H9 (cell line): ENCODE measurements around the gene OR51B5. TPM values are rescaled to one million over a fixed set of nuclear protein-coding genes. Genes with fewer than 3 reads are reported as not detected.

ENCODE experiments used
- DNase-seq: peaks from one replicate; pipeline ENCODE4 v3.0.0-alpha.2; 2017
- H2AFZ ChIP-seq: one replicate; pipeline ENCODE4 v1.6.1; 2013; ENCODE audit warnings: mild to moderate bottlenecking, low read length, control low read depth, moderate library complexity
- H2AK5ac ChIP-seq: 2 replicates; pipeline ENCODE4 v1.6.1; 2013; ENCODE audit warnings: low read length, control low read depth, mixed read lengths; ENCODE audit not compliant: insufficient read length
- H2BK120ac ChIP-seq: one replicate; pipeline ENCODE4 v1.6.1; 2013; ENCODE audit warnings: low read depth, mild to moderate bottlenecking, low read length, control low read depth, inconsistent platforms; ENCODE audit not compliant: poor library complexity, severe bottlenecking
- H2BK12ac ChIP-seq: 2 replicates; pipeline ENCODE4 v1.6.1; 2013; ENCODE audit warnings: low read length, control low read depth, mixed read lengths, low read depth; ENCODE audit not compliant: insufficient read length
- H2BK15ac ChIP-seq: 2 replicates; pipeline ENCODE4 v1.6.1; 2013; ENCODE audit warnings: low read depth, low read length, control low read depth
- H2BK20ac ChIP-seq: one replicate; pipeline ENCODE4 v1.6.1; 2013; ENCODE audit warnings: low read depth, mild to moderate bottlenecking, low read length, control low read depth, inconsistent platforms; ENCODE audit not compliant: poor library complexity, severe bottlenecking
- H2BK5ac ChIP-seq: 2 replicates; pipeline ENCODE4 v1.6.1; 2013; ENCODE audit warnings: low read length, control low read depth, mixed read lengths; ENCODE audit not compliant: insufficient read length
- H3K14ac ChIP-seq: 2 replicates; pipeline ENCODE4 v1.6.1; 2013; ENCODE audit warnings: low read length, control low read depth; ENCODE audit not compliant: insufficient read depth
- H3K18ac ChIP-seq: 2 replicates; pipeline ENCODE4 v1.6.1; 2013; ENCODE audit warnings: low read depth, mild to moderate bottlenecking, mixed read lengths, low read length, control low read depth; ENCODE audit not compliant: insufficient read length
- H3K23ac ChIP-seq: 2 replicates; pipeline ENCODE4 v1.6.1; 2013; ENCODE audit warnings: low read length, control low read depth, mixed read lengths, low read depth; ENCODE audit not compliant: insufficient read length
- H3K23me2 ChIP-seq: 2 replicates; pipeline ENCODE4 v1.6.1; 2013; ENCODE audit warnings: low read depth, mild to moderate bottlenecking, mixed read lengths, low read length, control low read depth; ENCODE audit not compliant: insufficient read length, poor library complexity, severe bottlenecking
- H3K27ac ChIP-seq: 2 replicates; pipeline ENCODE4 v1.5.1; 2013; ENCODE audit warnings: low read length, control low read depth, mixed read lengths, low read depth; ENCODE audit not compliant: insufficient read length
- H3K27me3 ChIP-seq: 2 replicates; pipeline ENCODE4 v1.6.1; 2013; ENCODE audit warnings: low read length, control low read depth, inconsistent platforms; ENCODE audit not compliant: insufficient read depth
- H3K4ac ChIP-seq: 2 replicates; pipeline ENCODE4 v1.6.1; 2013; ENCODE audit warnings: low read depth, mild to moderate bottlenecking, control low read depth, inconsistent platforms, low read length, moderate library complexity
- H3K4me1 ChIP-seq: 2 replicates; pipeline ENCODE4 v1.6.1; 2013; ENCODE audit warnings: low read length, control low read depth, inconsistent platforms; ENCODE audit not compliant: insufficient read depth
- H3K4me2 ChIP-seq: 2 replicates; pipeline ENCODE4 v1.6.1; 2013; ENCODE audit warnings: low read length, control low read depth, mixed read lengths; ENCODE audit not compliant: insufficient read length, insufficient read depth
- H3K56ac ChIP-seq: 2 replicates; pipeline ENCODE4 v1.6.1; 2013; ENCODE audit warnings: low read depth, mild to moderate bottlenecking, mixed read lengths, low read length, control low read depth; ENCODE audit not compliant: insufficient read length
- H3K79me1 ChIP-seq: 2 replicates; pipeline ENCODE4 v1.6.1; 2013; ENCODE audit warnings: low read depth, mild to moderate bottlenecking, moderate library complexity, low read length, control low read depth, inconsistent platforms; ENCODE audit not compliant: insufficient read depth, poor library complexity, severe bottlenecking
- H3K79me2 ChIP-seq: 2 replicates; pipeline ENCODE4 v1.6.1; 2013; ENCODE audit warnings: low read length, control low read depth, inconsistent platforms; ENCODE audit not compliant: insufficient read depth
- H3K9ac ChIP-seq: 2 replicates; pipeline ENCODE4 v1.6.1; 2013; ENCODE audit warnings: low read length, control low read depth, mixed read lengths; ENCODE audit not compliant: insufficient read length; ENCODE audit errors: extremely low read depth
- H3K9me3 ChIP-seq: one replicate; pipeline ENCODE4 v1.6.1; 2013; ENCODE audit warnings: low read depth, low read length, inconsistent platforms; ENCODE audit not compliant: control insufficient read depth
- H3T11ph ChIP-seq: one replicate; pipeline ENCODE4 v1.6.1; 2013; ENCODE audit warnings: mild to moderate bottlenecking, low read length, control low read depth, inconsistent platforms
- H4K20me1 ChIP-seq: one replicate; pipeline ENCODE4 v1.6.1; 2013; ENCODE audit not compliant: control insufficient read depth, insufficient read length, insufficient read depth
- H4K5ac ChIP-seq: 2 replicates; pipeline ENCODE4 v1.6.1; 2013; ENCODE audit warnings: low read depth, mild to moderate bottlenecking, mixed read lengths, low read length, control low read depth; ENCODE audit not compliant: insufficient read length
- H4K8ac ChIP-seq: replicated peaks from 2 replicates; pipeline ENCODE4 v1.6.1; 2013; ENCODE audit warnings: low read length, control low read depth, mixed read lengths, low read depth; ENCODE audit not compliant: insufficient read length
- H4K91ac ChIP-seq: 2 replicates; pipeline ENCODE4 v1.6.1; 2013; ENCODE audit warnings: low read depth, mild to moderate bottlenecking, moderate library complexity, mixed read lengths, low read length, control low read depth; ENCODE audit not compliant: insufficient read length
- H3K27ac Mint-ChIP-seq, 3 experiments: 2 replicates in 2 of 3; 3 replicates in 1 of 3; pipeline ENCODE4 v1.8.0; 2020 to 2021; ENCODE audit warnings: mixed read lengths in 3 of 3, mild to moderate bottlenecking in 1 of 3, moderate library complexity in 1 of 3
- H3K27me3 Mint-ChIP-seq: 2 replicates; pipeline ENCODE4 v1.8.0; 2021; ENCODE audit warnings: low read depth, mild to moderate bottlenecking, moderate library complexity, mixed read lengths
- H3K36me3 Mint-ChIP-seq, 3 experiments: 2 replicates in 2 of 3; 3 replicates in 1 of 3; pipeline ENCODE4 v1.8.0; 2020 to 2021; ENCODE audit warnings: low read depth in 3 of 3, mixed read lengths in 3 of 3; ENCODE audit not compliant: insufficient read depth in 1 of 3
- H3K4me1 Mint-ChIP-seq, 2 experiments: 2 replicates each; pipeline ENCODE4 v1.8.0; 2020; ENCODE audit warnings: mixed read lengths in 2 of 2
- H3K4me3 Mint-ChIP-seq, 2 experiments: 2 replicates in 1 of 2; 3 replicates in 1 of 2; pipeline ENCODE4 v1.8.0; 2020 to 2021; ENCODE audit warnings: mild to moderate bottlenecking in 2 of 2, mixed read lengths in 2 of 2, moderate library complexity in 1 of 2
- H3K9me3 Mint-ChIP-seq, 2 experiments: 2 replicates in 1 of 2; 3 replicates in 1 of 2; pipeline ENCODE4 v1.8.0; 2020; ENCODE audit warnings: mild to moderate bottlenecking in 2 of 2, mixed read lengths in 2 of 2, moderate library complexity in 1 of 2
- WGBS: extraction: QIAGEN DNeasy Blood & Tissue Kit; methylation state at CpG from one replicate; pipeline ENCODE4 v1.1.7; 2013; ENCODE audit warnings: missing lambda C conversion rate, low lambda C conversion rate, mixed read lengths; ENCODE audit not compliant: insufficient read length; ENCODE audit errors: extremely low coverage; 5-methylcytosine and 5-hydroxymethylcytosine counted together
- total RNA-seq: library from RNA; stranded (reverse); gene quantifications from 2 replicates; pipeline ENCODE4 v1.2.1, GENCODE V29; 2021
- TF ChIP-seq, protein P1 (sequence below): fragments of 200-600 bp; sonication (generic); conservative IDR thresholded peaks from 3 replicates; pipeline ENCODE4 v1.8.0; 2021; ENCODE audit warnings: antibody characterized with exemption, mild to moderate bottlenecking

Gene OR51B5
- total RNA-seq, 1 experiment from 2014 or later = not detected

DNA sequence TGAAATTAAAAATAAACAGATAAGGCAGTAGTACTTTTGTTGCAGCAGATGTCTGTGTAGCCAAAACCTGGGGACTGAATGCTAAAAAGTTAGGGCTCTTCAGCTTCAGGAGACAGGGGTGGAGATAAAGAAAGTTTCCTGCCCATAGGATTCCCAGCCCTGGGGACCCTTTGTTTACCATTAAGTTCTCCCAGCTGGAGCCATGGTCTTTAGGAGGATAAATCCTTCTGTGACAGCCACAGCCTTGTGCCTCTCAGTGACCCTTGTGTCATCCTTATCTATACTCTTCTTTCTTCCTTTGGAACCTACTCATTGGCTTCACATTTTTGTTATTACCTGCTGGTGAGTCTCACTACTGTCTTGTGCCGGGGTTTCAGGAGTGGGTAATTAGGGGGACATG lies 40.3 kb upstream of the OR51B5 start, which contains the start of gene OR51M1:
Gene OR51M1 (plus strand): TSS at position 237 of the 400 bp plus-strand sequence. CDS start 5,587 bp downstream, outside the sequence.
- H3K9me3 Mint-ChIP-seq = no peaks in the 10 kb centered on the region; a peak in 1 of 5 replicates

More for the DNA sequence above, 40.3 kb upstream of the OR51B5 start, which contains the start of gene OR51M1:
- H2BK20ac ChIP-seq = no peak within 1 kb of the TSS
- no peak within 1 kb of the TSS for H4K8ac ChIP-seq
- H3K56ac ChIP-seq = no peak within 1 kb of the TSS
- H2AFZ ChIP-seq = no peak within 1 kb of the TSS
- H2BK5ac ChIP-seq = no peak within 1 kb of the TSS
- H3K27me3 Mint-ChIP-seq = no peaks in the 10 kb centered on the region; the same call in 1 of the 2 replicates
- no peaks in the 10 kb centered on the region for H3K23me2 ChIP-seq
- no peak within 1 kb of the TSS for H4K5ac ChIP-seq
- no peak within 1 kb of the TSS for H3K27ac ChIP-seq
- H3K4me2 ChIP-seq = no peak within 1 kb of the TSS
- H3K4me1 Mint-ChIP-seq = peaks cover 17 to 20% of the 10 kb centered on the region in 2 experiments
- H3K9me3 ChIP-seq = no peaks in the 10 kb centered on the region
- H2BK12ac ChIP-seq = no peak within 1 kb of the TSS
- H3K4me3 Mint-ChIP-seq = no peak within 1 kb of the TSS
- H3K14ac ChIP-seq = 0 out of 2 replicates have a peak within 1 kb of the TSS, but pooled peaks have one; percentile 53
- peaks cover 2% of the 10 kb centered on the region; the same call in 1 of the 2 replicates for H3K4me1 ChIP-seq
- no peak within 1 kb of the TSS for H3K9ac ChIP-seq
- no peak within 1 kb of the TSS for H3K23ac ChIP-seq
- H3T11ph ChIP-seq = no peak within 1 kb of the TSS
- H2AK5ac ChIP-seq = no peak within 1 kb of the TSS
- no peaks in the 10 kb centered on the region for H4K20me1 ChIP-seq
- H3K79me1 ChIP-seq = no peaks in the 10 kb centered on the region
- H3K36me3 Mint-ChIP-seq = no peaks in the 10 kb centered on the region
- H3K79me2 ChIP-seq = no peaks in the 10 kb centered on the region
- TF ChIP-seq, protein P1, sequence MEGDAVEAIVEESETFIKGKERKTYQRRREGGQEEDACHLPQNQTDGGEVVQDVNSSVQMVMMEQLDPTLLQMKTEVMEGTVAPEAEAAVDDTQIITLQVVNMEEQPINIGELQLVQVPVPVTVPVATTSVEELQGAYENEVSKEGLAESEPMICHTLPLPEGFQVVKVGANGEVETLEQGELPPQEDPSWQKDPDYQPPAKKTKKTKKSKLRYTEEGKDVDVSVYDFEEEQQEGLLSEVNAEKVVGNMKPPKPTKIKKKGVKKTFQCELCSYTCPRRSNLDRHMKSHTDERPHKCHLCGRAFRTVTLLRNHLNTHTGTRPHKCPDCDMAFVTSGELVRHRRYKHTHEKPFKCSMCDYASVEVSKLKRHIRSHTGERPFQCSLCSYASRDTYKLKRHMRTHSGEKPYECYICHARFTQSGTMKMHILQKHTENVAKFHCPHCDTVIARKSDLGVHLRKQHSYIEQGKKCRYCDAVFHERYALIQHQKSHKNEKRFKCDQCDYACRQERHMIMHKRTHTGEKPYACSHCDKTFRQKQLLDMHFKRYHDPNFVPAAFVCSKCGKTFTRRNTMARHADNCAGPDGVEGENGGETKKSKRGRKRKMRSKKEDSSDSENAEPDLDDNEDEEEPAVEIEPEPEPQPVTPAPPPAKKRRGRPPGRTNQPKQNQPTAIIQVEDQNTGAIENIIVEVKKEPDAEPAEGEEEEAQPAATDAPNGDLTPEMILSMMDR = no peak
- DNase-seq = no peak
- no peaks in the 10 kb centered on the region for H3K27me3 ChIP-seq
- H2BK120ac ChIP-seq = no peak within 1 kb of the TSS
- H2BK15ac ChIP-seq = no peak within 1 kb of the TSS
- H3K18ac ChIP-seq = no peak within 1 kb of the TSS
- WGBS = no CpG with 5 or more reads among the region's 1 CpG
- no peak within 1 kb of the TSS for H4K91ac ChIP-seq
- H3K27ac Mint-ChIP-seq = no peak within 1 kb of the TSS
- no peak within 1 kb of the TSS for H3K4ac ChIP-seq
